Measurements from ENCODE around the gene BCL2L13.

DNA sequence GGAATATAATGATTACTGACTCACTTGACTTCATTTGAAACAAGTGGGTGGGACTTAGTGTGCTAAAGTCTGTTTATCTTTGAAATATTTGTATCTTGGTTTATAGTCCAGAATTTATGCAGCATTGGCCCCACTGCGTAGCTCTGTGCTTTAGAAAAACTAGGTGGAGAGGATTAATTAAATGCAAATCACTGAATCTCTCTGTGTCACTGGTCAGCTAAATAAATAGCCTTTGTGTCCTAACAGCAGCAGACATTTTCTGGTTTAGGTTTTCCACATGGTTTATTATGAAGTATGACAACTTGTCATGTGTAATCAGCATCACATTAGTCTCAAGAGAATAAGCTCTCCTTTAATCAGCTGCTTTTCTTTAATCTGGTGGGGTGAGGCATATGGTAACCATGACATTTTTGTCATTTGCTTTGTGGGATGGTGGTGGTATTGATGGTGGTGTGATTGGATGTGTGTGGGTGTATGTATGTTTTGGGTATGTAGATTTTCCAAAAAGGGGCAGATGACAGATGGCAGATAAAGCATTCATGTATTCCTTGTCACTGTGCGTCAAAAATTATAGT lies 33.9 kb downstream of the BCL2L13 start:
- TF ChIP-seq, protein P1, sequence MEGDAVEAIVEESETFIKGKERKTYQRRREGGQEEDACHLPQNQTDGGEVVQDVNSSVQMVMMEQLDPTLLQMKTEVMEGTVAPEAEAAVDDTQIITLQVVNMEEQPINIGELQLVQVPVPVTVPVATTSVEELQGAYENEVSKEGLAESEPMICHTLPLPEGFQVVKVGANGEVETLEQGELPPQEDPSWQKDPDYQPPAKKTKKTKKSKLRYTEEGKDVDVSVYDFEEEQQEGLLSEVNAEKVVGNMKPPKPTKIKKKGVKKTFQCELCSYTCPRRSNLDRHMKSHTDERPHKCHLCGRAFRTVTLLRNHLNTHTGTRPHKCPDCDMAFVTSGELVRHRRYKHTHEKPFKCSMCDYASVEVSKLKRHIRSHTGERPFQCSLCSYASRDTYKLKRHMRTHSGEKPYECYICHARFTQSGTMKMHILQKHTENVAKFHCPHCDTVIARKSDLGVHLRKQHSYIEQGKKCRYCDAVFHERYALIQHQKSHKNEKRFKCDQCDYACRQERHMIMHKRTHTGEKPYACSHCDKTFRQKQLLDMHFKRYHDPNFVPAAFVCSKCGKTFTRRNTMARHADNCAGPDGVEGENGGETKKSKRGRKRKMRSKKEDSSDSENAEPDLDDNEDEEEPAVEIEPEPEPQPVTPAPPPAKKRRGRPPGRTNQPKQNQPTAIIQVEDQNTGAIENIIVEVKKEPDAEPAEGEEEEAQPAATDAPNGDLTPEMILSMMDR (IDR thresholded peaks at IDR 0.05 in 8 of 11, conservative IDR thresholded peaks at IDR 0.05 in 3 of 11): no peak
- TF ChIP-seq POLR2A (IDR thresholded peaks at IDR 0.05): no peak
- TF ChIP-seq POLR2AphosphoS5 (IDR thresholded peaks at IDR 0.05): no peak

Data from spleen (tissue), 7 donors.